HCT116 (cell line): ENCODE measurements around the gene MAN2C1. TPM values are rescaled to one million over a fixed set of nuclear protein-coding genes. Genes with fewer than 3 reads are reported as not detected.

Source experiments
- ATF3 ChIP-seq: IDR thresholded peaks from 2 replicates; pipeline ENCODE4 v1.6.1; 2012
- CEBPB ChIP-seq: IDR thresholded peaks from 2 replicates; pipeline ENCODE4 v1.6.1; 2012; ENCODE audit warnings: low read depth
- EGR1 ChIP-seq: IDR thresholded peaks from 2 replicates; pipeline ENCODE4 v1.6.1; 2012; ENCODE audit warnings: low read depth
- JUND ChIP-seq: IDR thresholded peaks from 2 replicates; pipeline ENCODE4 v1.6.1; 2012
- MAX ChIP-seq: IDR thresholded peaks from 2 replicates; pipeline ENCODE4 v1.6.1; 2012
- POLR2A ChIP-seq: IDR thresholded peaks from 2 replicates; pipeline ENCODE4 v1.7.0; 2011; ENCODE audit warnings: borderline replicate concordance; ENCODE audit not compliant: insufficient read depth, insufficient read length; ENCODE audit errors: extremely low read depth
- RAD21 ChIP-seq: IDR thresholded peaks from 2 replicates; pipeline ENCODE4 v1.6.1; 2012; ENCODE audit warnings: low read depth, mild to moderate bottlenecking
- REST ChIP-seq: IDR thresholded peaks from 2 replicates; pipeline ENCODE4 v1.6.1; 2012; ENCODE audit warnings: low read depth
- SRF ChIP-seq: IDR thresholded peaks from 2 replicates; pipeline ENCODE4 v1.6.1; 2012; ENCODE audit warnings: low read depth
- TCF7L2 ChIP-seq: IDR thresholded peaks from 2 replicates; pipeline ENCODE4 v1.7.0; 2011; ENCODE audit warnings: borderline replicate concordance, inconsistent platforms; ENCODE audit not compliant: insufficient read depth, insufficient read length; ENCODE audit errors: extremely low read depth
- ZNF274 ChIP-seq: fragments of 200-500 bp; sonication (Bioruptor generic); IDR thresholded peaks from 2 replicates; pipeline ENCODE4 v1.6.1; 2014; ENCODE audit warnings: mild to moderate bottlenecking, low read depth, low read length, inconsistent platforms
- total RNA-seq: library from RNA; stranded (reverse); gene quantifications from one replicate; pipeline ENCODE4 v1.2.1, GENCODE V29; 2021; ENCODE audit not compliant: unreplicated experiment

The MAN2C1 gene
- total RNA-seq, 1 experiment from 2014 or later: 118 TPM

GRCh38 chr15:75358771-75359536, 9.5 kb downstream of the MAN2C1 start (continued):
- no peak for TF ChIP-seq REST
- no peak for TF ChIP-seq ZNF274
- TF ChIP-seq ATF3: no peak
- no peak for TF ChIP-seq SRF
- no peak for TF ChIP-seq JUND
- no peak for TF ChIP-seq TCF7L2
- TF ChIP-seq POLR2A: no peak
- TF ChIP-seq EGR1: no peak
- no peak for TF ChIP-seq CEBPB
- TF ChIP-seq MAX: no peak
- no peak for TF ChIP-seq RAD21
- TF ChIP-seq, all 23 proteins: peak for 0
